Measurements from ENCODE around the gene IGF1R.

- TF ChIP-seq CTCF (IDR thresholded peaks at IDR 0.05; ENCODE audit: insufficient read depth, low read length), result no peak
- no peak for TF ChIP-seq SPI1 (IDR thresholded peaks at IDR 0.05; ENCODE audit: borderline replicate concordance, low read depth)
Observed at GRCh38 chr15:98923171-98923570, 274.8 kb downstream of the IGF1R start.
